HepG2 (cell line): ENCODE measurements around the gene KIAA1328. TPM values are rescaled to one million over a fixed set of nuclear protein-coding genes. Genes with fewer than 3 reads are reported as not detected.

Experiments
- ATAC-seq: fragments of 200-7000 bp; cut with Tn5 transposase; 3 replicates; pipeline ENCODE4 v1.9.1; 2020; ENCODE audit warnings: mild to moderate bottlenecking, moderate library complexity
- BruUV-seq: library from RNA; stranded (reverse); fragments of 400-500 nt; replicated peaks from 2 replicates; lab custom pipeline; 2021; lab: Mats Ljungman, UMichigan
- CTCF ChIA-PET: fragments of 300-600 bp; formaldehyde crosslinking; extraction: SDS; loops from one replicate; lab custom pipeline; 2021; ENCODE audit warnings: low total read pairs, inconsistent platforms, low intra/inter-chr PET ratio; lab: Yijun Ruan, JAX
- POLR2A ChIA-PET: fragments of 350-600 bp; sonication (Branson Sonifier 250); formaldehyde crosslinking; loops from one replicate; lab custom pipeline; 2020; ENCODE audit warnings: antibody characterized with exemption, inconsistent platforms; lab: Yijun Ruan, JAX
- DNase-seq: peaks from one replicate; pipeline ENCODE4 v3.0.0-alpha.2; 2015; ENCODE audit warnings: low spot score
- FAIRE-seq: peaks from 3 replicates; lab custom pipeline; 2011; peaks lifted over from hg19 to GRCh38; lab: Jason Lieb, UNC
- H2AFZ ChIP-seq: one replicate; pipeline ENCODE4 v1.6.1; 2011; ENCODE audit warnings: low read length, inconsistent platforms
- H3K27ac ChIP-seq: fragments of 300-600 bp; 3 replicates; pipeline ENCODE4 v1.8.0; 2011; ENCODE audit warnings: mixed run types, mild to moderate bottlenecking, mixed read lengths, low read length, inconsistent platforms; ENCODE audit not compliant: insufficient read depth; ENCODE audit errors: extremely low read length
- H3K27me3 ChIP-seq, 2 experiments: fragments of 200-600 bp in 1 of 2; 2 replicates in 1 of 2; 3 replicates in 1 of 2; pipeline versions ENCODE4 v1.6.0 to v1.8.0; 2011; ENCODE audit warnings: low read length in 2 of 2, mild to moderate bottlenecking in 2 of 2, moderate library complexity in 2 of 2, inconsistent platforms in 1 of 2; ENCODE audit not compliant: insufficient read depth in 2 of 2, control insufficient read depth in 1 of 2
- H3K36me3 ChIP-seq, 2 experiments: fragments of 200-600 bp in 1 of 2; replicated peaks in 1 of 2; 2 replicates in 1 of 2; 3 replicates in 1 of 2; pipeline versions ENCODE4 v1.5.1 to v1.8.0; 2011; ENCODE audit warnings: low read length in 2 of 2, inconsistent platforms in 1 of 2; ENCODE audit not compliant: insufficient read depth in 2 of 2, control insufficient read depth in 1 of 2
- H3K4me1 ChIP-seq: 2 replicates; pipeline ENCODE4 v1.5.1; 2012; ENCODE audit warnings: low read length, inconsistent platforms; ENCODE audit not compliant: insufficient read depth
- H3K4me2 ChIP-seq: 2 replicates; pipeline ENCODE4 v1.6.0; 2011; ENCODE audit warnings: low read depth, low read length, inconsistent platforms
- H3K4me3 ChIP-seq, 3 experiments: fragments of 200-600 bp in 1 of 3; sonication (generic), shearing (Covaris generic) in 1 of 3; replicated peaks in 1 of 3; 2 replicates each; pipeline ENCODE4 v1.5.1; 2011 to 2016; ENCODE audit warnings: low read length in 3 of 3, inconsistent platforms in 2 of 3, low read depth in 2 of 3, mild to moderate bottlenecking in 2 of 3, control low read depth in 1 of 3, mixed read lengths in 1 of 3; ENCODE audit not compliant: insufficient read depth in 1 of 3
- H3K79me2 ChIP-seq: one replicate; pipeline ENCODE4 v1.6.1; 2011; ENCODE audit warnings: low read length, inconsistent platforms; ENCODE audit not compliant: insufficient read depth
- H3K9ac ChIP-seq: 2 replicates; pipeline ENCODE4 v1.6.0; 2011; ENCODE audit warnings: mild to moderate bottlenecking, low read depth, low read length, inconsistent platforms; ENCODE audit not compliant: insufficient read depth
- H3K9me3 ChIP-seq: 2 replicates; pipeline ENCODE4 v1.5.1; 2012; ENCODE audit warnings: mild to moderate bottlenecking, low read length
- H4K20me1 ChIP-seq: 2 replicates; pipeline ENCODE4 v1.6.0; 2011; ENCODE audit warnings: inconsistent platforms, mild to moderate bottlenecking, low read length, moderate library complexity; ENCODE audit not compliant: insufficient read depth
- ARNTL ChIP-seq: sonication (generic); formaldehyde crosslinking; IDR thresholded peaks from 2 replicates; pipeline ENCODE4 v1.4.0; 2020; ENCODE audit warnings: mild to moderate bottlenecking, missing genetic modification reagents
- FIP1L1 ChIP-seq: fragments of 200-400 bp; formaldehyde crosslinking; IDR thresholded peaks from 2 replicates; pipeline ENCODE4 v1.6.1; 2018; ENCODE audit warnings: low read depth, mild to moderate bottlenecking, low read length, moderate library complexity, borderline replicate concordance; ENCODE audit not compliant: insufficient read depth
- MXD1 ChIP-seq: sonication (generic); formaldehyde crosslinking; IDR thresholded peaks from 2 replicates; pipeline ENCODE4 v1.4.0; 2020; ENCODE audit warnings: mild to moderate bottlenecking, missing genetic modification reagents
- NAIF1 ChIP-seq: sonication (generic); formaldehyde crosslinking; IDR thresholded peaks from 2 replicates; pipeline ENCODE4 v1.5.0; 2020; ENCODE audit warnings: mild to moderate bottlenecking, missing genetic modification reagents, borderline replicate concordance
- SMYD3 ChIP-seq: sonication (generic); formaldehyde crosslinking; IDR thresholded peaks from 2 replicates; pipeline ENCODE4 v1.8.1; 2023; ENCODE audit warnings: mild to moderate bottlenecking, missing genetic modification reagents
- SP5 ChIP-seq: IDR thresholded peaks from 2 replicates; pipeline ENCODE4 v1.6.1; 2016; ENCODE audit warnings: low read depth, borderline replicate concordance
- WIZ ChIP-seq: sonication (generic); formaldehyde crosslinking; IDR thresholded peaks from 2 replicates; pipeline ENCODE4 v1.5.1; 2020; ENCODE audit warnings: mild to moderate bottlenecking, missing genetic modification reagents
- ZC3H13 ChIP-seq: sonication (generic); formaldehyde crosslinking; IDR thresholded peaks from 2 replicates; pipeline ENCODE4 v1.8.1; 2023; ENCODE audit warnings: mild to moderate bottlenecking, missing genetic modification reagents, moderate library complexity
- ZNF20 ChIP-seq: sonication (generic); formaldehyde crosslinking; IDR thresholded peaks from 2 replicates; pipeline ENCODE4 v1.4.0; 2020; ENCODE audit warnings: mild to moderate bottlenecking, moderate library complexity, missing genetic modification reagents
- ZNF562 ChIP-seq: sonication (generic); formaldehyde crosslinking; IDR thresholded peaks from 2 replicates; pipeline ENCODE4 v1.8.0; 2022; ENCODE audit warnings: missing genetic modification reagents, borderline replicate concordance
- ZNF616 ChIP-seq: sonication (generic); formaldehyde crosslinking; IDR thresholded peaks from 2 replicates; pipeline ENCODE4 v1.5.0; 2020; ENCODE audit warnings: low read depth, mild to moderate bottlenecking, missing genetic modification reagents
- ZNF672 ChIP-seq: sonication (generic); formaldehyde crosslinking; IDR thresholded peaks from 2 replicates; pipeline ENCODE4 v1.8.1; 2022; ENCODE audit warnings: missing genetic modification reagents
- ZNF75D ChIP-seq: sonication (generic); formaldehyde crosslinking; IDR thresholded peaks from 2 replicates; pipeline ENCODE4 v1.8.1; 2023; ENCODE audit warnings: missing genetic modification reagents, mild to moderate bottlenecking, borderline replicate concordance
- ZNF775 ChIP-seq: sonication (generic); formaldehyde crosslinking; IDR thresholded peaks from 2 replicates; pipeline ENCODE4 v1.4.0; 2020; ENCODE audit warnings: missing genetic modification reagents, mild to moderate bottlenecking, moderate library complexity, borderline replicate concordance
- WGBS: methylation state at CpG from one replicate; pipeline ENCODE4 v1.1.6; 2017; ENCODE audit warnings: low lambda C conversion rate; 5-methylcytosine and 5-hydroxymethylcytosine counted together
- in situ Hi-C: cut with HindIII; loops from 2 replicates; pipeline ENCODE4 v1.10.0; 2017; ENCODE audit warnings: low pct_unique_long_range_greater_than_20kb; ENCODE audit not compliant: extremely low pct_ligation_motif_present
- intact Hi-C: fragments of 100-400 bp; cut with micrococcal nuclease; formaldehyde crosslinking; loops from one replicate; pipeline ENCODE4 v1.10.0; 2022; ENCODE audit not compliant: unreplicated experiment
- polyA plus RNA-seq, 8 experiments: library from polyadenylated mRNA; depleted of rRNA in 3 of 8; stranded (reverse) in 7 of 8; unstranded in 1 of 8; fragments of >200 nt; fragmentation: Illumina TruSeq in 4 of 8; extraction: Trizol in 4 of 8; gene quantifications; 2 replicates each; pipeline versions ENCODE4 v1.2.1 to v1.2.3, GENCODE V29; 2011 to 2016; ENCODE audit warnings: low read depth in 4 of 8, missing spikeins in 1 of 8, mixed read lengths in 1 of 8; ENCODE audit not compliant: insufficient read depth in 1 of 8
- total RNA-seq, 5 experiments: library from RNA; depleted of rRNA; stranded (reverse); fragments of >200 nt; fragmentation: Illumina TruSeq; extraction: Trizol; gene quantifications; 2 replicates each; pipeline ENCODE4 v1.2.3, GENCODE V29; 2016; ENCODE audit warnings: low read depth in 1 of 5
- TF ChIP-seq, protein P1 (sequence below): IDR thresholded peaks from 2 replicates; pipeline ENCODE4 v1.6.1; 2016; ENCODE audit warnings: missing compliant biosample characterization, missing genetic modification reagents, borderline replicate concordance
- TF ChIP-seq, protein P2 (sequence below): sonication (generic); formaldehyde crosslinking; IDR thresholded peaks from 2 replicates; pipeline ENCODE4 v1.5.0; 2020; ENCODE audit warnings: mild to moderate bottlenecking, missing genetic modification reagents
- TF ChIP-seq, protein P3 (sequence below): sonication (generic); formaldehyde crosslinking; IDR thresholded peaks from 2 replicates; pipeline ENCODE4 v1.4.0; 2020; ENCODE audit warnings: missing genetic modification reagents

The KIAA1328 gene
- total and polyA plus RNA-seq, 2 of the 13 experiments (the other 11 are each of a cell fraction or from before 2014, with no cell fraction given), result 4.1 to 6.0 TPM

DNA sequence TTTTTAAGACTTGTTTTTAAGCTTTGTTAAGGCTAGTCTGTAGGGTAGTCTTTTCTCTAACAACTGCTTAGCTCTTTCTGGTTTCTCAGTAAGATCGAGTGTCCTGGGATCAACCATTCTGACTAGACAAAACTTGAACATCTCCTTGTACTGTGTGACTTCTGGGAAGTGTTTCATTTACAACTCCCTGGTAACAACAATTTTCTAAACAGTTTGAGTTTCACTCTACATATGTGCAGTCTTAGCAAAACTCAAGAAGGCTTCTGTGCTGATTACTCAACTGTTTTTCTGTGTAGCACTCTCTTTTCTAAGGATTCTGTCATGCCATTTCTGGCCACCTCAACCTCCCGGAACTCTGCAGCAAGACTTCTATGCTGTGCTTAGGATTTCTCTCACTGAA lies 204.5 kb downstream of the KIAA1328 start:
- TF ChIP-seq ZC3H13, result no peak
- TF ChIP-seq, protein P1, sequence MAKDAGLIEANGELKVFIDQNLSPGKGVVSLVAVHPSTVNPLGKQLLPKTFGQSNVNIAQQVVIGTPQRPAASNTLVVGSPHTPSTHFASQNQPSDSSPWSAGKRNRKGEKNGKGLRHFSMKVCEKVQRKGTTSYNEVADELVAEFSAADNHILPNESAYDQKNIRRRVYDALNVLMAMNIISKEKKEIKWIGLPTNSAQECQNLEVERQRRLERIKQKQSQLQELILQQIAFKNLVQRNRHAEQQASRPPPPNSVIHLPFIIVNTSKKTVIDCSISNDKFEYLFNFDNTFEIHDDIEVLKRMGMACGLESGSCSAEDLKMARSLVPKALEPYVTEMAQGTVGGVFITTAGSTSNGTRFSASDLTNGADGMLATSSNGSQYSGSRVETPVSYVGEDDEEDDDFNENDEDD, result no peak
- no peak for TF ChIP-seq ZNF20
- TF ChIP-seq ZNF562 (CRISPR knock-in tag), result no peak
- TF ChIP-seq FIP1L1, result no peak
- TF ChIP-seq, protein P2, sequence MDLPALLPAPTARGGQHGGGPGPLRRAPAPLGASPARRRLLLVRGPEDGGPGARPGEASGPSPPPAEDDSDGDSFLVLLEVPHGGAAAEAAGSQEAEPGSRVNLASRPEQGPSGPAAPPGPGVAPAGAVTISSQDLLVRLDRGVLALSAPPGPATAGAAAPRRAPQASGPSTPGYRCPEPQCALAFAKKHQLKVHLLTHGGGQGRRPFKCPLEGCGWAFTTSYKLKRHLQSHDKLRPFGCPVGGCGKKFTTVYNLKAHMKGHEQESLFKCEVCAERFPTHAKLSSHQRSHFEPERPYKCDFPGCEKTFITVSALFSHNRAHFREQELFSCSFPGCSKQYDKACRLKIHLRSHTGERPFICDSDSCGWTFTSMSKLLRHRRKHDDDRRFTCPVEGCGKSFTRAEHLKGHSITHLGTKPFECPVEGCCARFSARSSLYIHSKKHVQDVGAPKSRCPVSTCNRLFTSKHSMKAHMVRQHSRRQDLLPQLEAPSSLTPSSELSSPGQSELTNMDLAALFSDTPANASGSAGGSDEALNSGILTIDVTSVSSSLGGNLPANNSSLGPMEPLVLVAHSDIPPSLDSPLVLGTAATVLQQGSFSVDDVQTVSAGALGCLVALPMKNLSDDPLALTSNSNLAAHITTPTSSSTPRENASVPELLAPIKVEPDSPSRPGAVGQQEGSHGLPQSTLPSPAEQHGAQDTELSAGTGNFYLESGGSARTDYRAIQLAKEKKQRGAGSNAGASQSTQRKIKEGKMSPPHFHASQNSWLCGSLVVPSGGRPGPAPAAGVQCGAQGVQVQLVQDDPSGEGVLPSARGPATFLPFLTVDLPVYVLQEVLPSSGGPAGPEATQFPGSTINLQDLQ, result no peak
- TF ChIP-seq ZNF75D, result no peak
- TF ChIP-seq MXD1, result no peak
- no peak for TF ChIP-seq ZNF775 (CRISPR knock-in tag)
- TF ChIP-seq ARNTL, result no peak
- no peak for TF ChIP-seq SMYD3 (CRISPR knock-in tag)
- no peak for TF ChIP-seq ZNF616 (CRISPR knock-in tag)
- TF ChIP-seq WIZ (CRISPR knock-in tag), result no peak
- TF ChIP-seq, protein P3, sequence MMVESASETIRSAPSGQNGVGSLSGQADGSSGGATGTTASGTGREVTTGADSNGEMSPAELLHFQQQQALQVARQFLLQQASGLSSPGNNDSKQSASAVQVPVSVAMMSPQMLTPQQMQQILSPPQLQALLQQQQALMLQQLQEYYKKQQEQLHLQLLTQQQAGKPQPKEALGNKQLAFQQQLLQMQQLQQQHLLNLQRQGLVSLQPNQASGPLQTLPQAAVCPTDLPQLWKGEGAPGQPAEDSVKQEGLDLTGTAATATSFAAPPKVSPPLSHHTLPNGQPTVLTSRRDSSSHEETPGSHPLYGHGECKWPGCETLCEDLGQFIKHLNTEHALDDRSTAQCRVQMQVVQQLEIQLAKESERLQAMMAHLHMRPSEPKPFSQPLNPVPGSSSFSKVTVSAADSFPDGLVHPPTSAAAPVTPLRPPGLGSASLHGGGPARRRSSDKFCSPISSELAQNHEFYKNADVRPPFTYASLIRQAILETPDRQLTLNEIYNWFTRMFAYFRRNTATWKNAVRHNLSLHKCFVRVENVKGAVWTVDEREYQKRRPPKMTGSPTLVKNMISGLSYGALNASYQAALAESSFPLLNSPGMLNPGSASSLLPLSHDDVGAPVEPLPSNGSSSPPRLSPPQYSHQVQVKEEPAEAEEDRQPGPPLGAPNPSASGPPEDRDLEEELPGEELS (CRISPR knock-in tag), result no peak
- no peak for TF ChIP-seq NAIF1 (CRISPR knock-in tag)
- no peak for TF ChIP-seq SP5 (CRISPR knock-in tag)
- TF ChIP-seq ZNF672 (CRISPR knock-in tag), result no peak
- Histone ChIP-seq H3K27ac (no peak overlapping the region), H3K27me3 (no peaks in the 10 kb centered on the region), H3K9ac (no peak overlapping the region), H3K4me1 (no peaks in the 10 kb centered on the region), H3K36me3 (no peaks in the 10 kb centered on the region), H2AFZ (no peak overlapping the region), H3K4me3 (no peak overlapping the region), H3K4me2 (no peak overlapping the region), H3K9me3 (peaks cover 3% of the 10 kb centered on the region), H3K79me2 (no peaks in the 10 kb centered on the region), H4K20me1 (no peaks in the 10 kb centered on the region)
- ATAC-seq, result no peak
- intact Hi-C loops (no loop called here), in situ Hi-C loops (no loop called here)
- no peak for DNase-seq
- BruUV-seq, result no TSS peak
- POLR2A ChIA-PET, result no interaction called here
- CTCF ChIA-PET, result no interaction called here
- no peak for FAIRE-seq
- WGBS, result 80% methylated on average over 2 of the region's 2 CpGs
